Measurements from ENCODE around the gene PAX2.

Gene PAX2

DNA sequence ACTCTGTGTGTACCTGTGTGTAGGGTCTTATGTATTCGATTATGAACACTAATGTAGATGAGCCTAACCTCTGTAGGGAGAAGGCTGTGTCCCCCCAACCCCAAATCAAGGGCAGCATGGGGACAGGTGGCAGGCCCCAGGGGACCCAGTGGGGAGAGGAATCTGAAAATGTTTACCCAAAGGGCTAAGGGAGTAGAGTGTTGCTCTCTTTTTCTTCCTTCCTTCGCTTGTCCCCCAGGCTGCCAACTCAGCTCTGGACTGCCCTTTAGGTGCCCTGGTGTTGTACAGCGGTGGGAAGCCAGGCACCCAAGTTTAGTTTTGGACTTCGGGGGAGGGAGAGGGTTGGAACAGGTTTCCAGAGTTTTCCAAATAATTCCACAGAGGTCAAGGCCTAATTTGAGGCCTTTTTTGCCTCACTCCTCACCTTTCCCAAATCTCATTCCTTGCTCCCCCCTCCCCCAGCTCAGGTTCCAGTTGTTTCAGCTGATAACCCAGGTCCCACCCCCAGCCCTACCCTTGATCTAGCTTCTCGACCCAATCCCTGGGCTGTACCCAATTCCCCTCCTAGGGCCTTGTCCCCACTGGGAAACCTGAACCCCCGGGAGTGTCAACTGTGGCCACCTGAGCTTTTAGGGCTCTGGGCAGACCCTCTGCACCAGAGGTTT is 9.1 kb upstream of the PAX2 start:
- DNase-seq (ENCODE audit: low read depth) = no peak
- no peak overlapping the region for H3K4me3 ChIP-seq (ENCODE audit: low read depth, low read length)
- TF ChIP-seq, protein P1, sequence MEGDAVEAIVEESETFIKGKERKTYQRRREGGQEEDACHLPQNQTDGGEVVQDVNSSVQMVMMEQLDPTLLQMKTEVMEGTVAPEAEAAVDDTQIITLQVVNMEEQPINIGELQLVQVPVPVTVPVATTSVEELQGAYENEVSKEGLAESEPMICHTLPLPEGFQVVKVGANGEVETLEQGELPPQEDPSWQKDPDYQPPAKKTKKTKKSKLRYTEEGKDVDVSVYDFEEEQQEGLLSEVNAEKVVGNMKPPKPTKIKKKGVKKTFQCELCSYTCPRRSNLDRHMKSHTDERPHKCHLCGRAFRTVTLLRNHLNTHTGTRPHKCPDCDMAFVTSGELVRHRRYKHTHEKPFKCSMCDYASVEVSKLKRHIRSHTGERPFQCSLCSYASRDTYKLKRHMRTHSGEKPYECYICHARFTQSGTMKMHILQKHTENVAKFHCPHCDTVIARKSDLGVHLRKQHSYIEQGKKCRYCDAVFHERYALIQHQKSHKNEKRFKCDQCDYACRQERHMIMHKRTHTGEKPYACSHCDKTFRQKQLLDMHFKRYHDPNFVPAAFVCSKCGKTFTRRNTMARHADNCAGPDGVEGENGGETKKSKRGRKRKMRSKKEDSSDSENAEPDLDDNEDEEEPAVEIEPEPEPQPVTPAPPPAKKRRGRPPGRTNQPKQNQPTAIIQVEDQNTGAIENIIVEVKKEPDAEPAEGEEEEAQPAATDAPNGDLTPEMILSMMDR (IDR thresholded peaks at IDR 0.05; ENCODE audit: control insufficient read depth, extremely low read depth, insufficient read depth) = no peak

DNA sequence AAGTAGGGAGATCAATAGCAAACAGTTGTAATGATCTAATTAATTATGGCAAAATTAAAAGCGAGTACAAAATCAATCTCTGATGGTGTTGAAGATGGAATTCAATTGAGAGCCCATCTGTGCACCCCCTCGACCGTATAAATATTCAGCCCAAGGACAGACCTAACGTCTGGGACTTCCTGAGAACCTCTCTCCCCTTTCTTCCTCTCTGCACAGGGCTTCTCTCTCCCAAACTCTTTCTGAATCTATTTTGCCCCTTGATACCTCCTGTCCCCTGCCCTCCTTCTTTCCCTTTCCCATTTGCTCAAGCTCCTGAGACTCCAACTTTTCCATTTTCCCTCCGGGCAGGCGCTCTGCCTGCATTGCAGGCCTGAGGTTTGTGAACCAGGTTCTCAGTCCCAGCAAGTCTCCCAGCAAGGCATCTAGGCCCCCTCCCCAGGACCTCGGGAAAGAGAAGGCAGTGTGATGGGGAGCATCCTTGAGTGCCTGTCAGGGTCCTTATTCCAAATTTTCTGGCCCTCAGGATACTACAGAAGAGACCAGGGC is 8.5 kb upstream of the PAX2 start:
- no peak for DNase-seq (ENCODE audit: low read depth)
- no peak overlapping the region for H3K4me3 ChIP-seq (ENCODE audit: low read depth, low read length)
- TF ChIP-seq, protein P1 (IDR thresholded peaks at IDR 0.05; ENCODE audit: control insufficient read depth, extremely low read depth, insufficient read depth) = no peak

DNA sequence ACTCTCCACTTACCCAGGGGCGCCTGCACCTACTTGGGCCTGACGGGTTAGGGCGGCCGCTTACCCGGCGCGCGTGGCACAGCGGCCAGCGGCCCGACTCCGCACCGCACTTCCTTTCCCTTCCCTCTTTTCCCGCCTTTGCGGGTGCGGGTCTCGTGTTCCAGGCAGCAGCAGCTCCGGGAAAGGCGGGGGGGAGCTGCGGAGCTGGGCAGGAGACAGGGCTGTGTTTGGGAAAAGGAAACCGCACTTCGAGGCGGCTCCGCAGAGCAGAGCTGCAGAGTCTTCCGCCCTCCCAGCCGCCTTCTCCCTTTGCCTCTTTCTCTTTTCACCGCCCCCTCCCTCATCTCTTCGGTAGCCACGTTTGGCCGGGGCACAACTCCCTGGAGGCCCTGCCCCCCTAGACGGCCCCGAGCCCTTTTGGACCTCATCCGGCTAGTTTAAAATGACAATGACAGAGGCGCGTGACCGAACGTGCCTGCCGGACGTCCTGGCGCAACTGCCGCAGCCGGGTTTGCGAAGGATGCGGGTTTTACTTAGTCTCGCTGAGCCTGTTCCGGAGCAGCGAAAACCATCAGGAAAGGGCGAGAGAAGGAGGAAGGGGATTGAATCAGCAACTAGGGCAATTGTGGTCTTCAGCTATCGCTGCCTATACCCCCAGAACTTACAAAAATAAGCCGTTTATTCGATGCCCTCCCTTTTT is 7.9 kb upstream of the PAX2 start:
- TF ChIP-seq, protein P1 (IDR thresholded peaks at IDR 0.05; ENCODE audit: control insufficient read depth, extremely low read depth, insufficient read depth) = no peak
- no peak overlapping the region for H3K4me3 ChIP-seq (ENCODE audit: low read depth, low read length)
- no peak for DNase-seq (ENCODE audit: low read depth)

DNA sequence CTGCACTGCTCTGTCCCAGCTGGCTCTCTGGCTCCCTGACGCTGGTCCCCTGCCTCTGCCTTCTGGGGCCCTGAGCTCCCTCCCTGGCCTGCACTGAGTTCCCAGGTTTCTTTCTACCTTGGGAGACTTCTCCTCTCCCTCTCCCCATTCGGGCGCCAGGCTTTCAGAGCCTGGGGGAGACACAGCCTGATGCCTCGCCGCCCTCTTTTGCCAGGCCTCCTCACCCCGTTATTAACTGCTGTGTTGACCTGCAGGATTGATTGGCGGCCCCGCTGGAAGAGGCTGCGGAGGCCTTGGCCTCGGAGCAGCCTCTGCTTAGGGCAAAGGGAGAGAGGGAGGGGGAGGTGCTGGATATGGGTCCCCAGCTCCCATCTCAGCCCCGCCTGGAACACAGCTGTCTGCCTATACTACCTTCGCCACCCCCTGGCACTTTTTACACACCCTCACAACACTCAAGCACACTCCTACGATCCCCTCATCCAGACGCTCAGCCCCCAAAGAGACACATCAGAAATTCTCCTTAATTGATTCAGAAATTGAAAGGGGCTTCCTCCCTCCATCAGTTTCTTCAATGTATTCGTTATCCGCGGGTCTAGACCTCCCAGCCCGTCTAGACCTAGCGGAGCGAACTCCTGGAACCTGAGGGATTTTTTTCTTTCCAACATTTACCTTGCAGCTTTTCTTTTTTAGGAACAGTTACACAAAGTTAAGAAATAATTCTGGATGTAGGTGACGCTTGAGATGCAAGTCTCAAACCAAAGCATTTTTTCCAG is 7.1 kb upstream of the PAX2 start:
- TF ChIP-seq, protein P1 (IDR thresholded peaks at IDR 0.05; ENCODE audit: control insufficient read depth, extremely low read depth, insufficient read depth) = no peak
- DNase-seq (ENCODE audit: low read depth) = no peak

DNA sequence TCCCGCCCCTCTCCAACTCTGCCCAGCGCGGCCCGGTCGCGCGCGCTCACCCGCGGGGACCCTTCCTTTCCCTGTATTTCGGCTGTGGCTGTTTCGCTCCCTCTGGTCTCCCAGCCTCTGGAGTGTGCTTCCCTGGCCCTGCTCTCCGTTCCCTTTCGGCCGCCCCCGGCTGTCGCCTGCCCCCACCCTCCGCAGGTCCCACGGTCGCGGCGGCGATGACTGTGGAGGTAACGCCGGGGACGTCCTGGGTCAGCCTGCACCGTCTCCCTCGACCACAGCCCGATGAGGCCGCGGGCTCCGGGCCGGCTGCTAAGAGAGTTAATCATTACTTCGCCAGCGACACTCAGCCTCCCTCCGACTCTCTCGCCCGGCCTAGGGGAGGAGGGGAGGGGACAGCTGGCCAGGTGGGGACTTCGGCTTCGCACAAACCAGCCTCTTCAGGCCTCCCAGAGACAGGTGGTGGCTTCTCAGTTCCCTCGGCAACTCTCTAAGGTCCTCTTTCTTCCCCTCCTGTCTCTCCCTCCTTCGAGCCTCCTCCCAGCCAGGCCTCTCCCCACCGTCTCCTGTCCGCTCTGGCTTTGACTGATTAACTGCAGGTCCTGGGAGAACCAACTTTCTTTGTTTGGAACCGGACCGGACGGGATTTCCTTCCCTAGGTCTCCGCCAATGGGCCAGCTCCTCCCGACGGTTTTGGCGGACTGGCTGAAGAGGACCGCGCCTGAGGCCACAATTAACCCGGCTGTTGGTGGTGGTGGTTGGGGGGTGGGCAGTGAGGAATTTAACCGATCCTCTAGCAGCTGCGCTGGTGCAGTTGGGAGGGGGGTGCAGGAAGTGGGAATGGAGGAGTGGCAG is 5.6 kb upstream of the PAX2 start:
- TF ChIP-seq, protein P1 (IDR thresholded peaks at IDR 0.05; ENCODE audit: control insufficient read depth, extremely low read depth, insufficient read depth) = no peak
- H3K4me3 ChIP-seq (ENCODE audit: low read depth, low read length) = no peak overlapping the region
- no peak for DNase-seq (ENCODE audit: low read depth)

More for the DNA sequence above, 7.1 kb upstream of the PAX2 start:
- H3K4me3 ChIP-seq (ENCODE audit: low read depth, low read length) = no peak overlapping the region
